NCI-H1417 treated with DMSO at 0.1 percent for 48 hours (cell line): ENCODE data around the gene ATF2.

Source experiments
- DNase-seq: peaks from one replicate; lab custom pipeline; 2025; lab: John Stamatoyannopoulos, UW

The ATF2 gene

GRCh38 chr2:175026385-175026784 lies 141.6 kb downstream of the ATF2 start:
- DNase-seq: no peak

- DNase-seq: no peak
These were observed 142.1 kb downstream of the ATF2 start for GRCh38 chr2:175025946-175026345.

DNA sequence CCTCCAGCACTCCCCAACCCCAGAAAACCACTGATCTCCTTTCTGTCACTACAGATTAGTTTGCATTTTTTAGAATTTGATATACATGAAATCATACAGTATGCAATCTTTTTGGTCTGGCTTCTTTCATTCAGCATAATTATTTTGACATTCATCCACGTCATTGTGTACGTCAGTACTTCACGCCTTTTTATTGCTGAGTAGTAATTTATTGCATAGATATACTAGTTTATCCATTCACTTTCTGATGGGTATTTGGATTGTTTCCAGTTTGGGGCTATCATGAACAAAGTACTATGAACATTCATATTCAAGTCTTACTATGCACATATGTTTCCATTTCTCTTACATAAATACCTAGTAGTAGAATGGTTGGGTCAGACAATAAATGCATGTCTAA lies 142.8 kb downstream of the ATF2 start:
- no peak for DNase-seq

GRCh38 chr2:175022923-175023322 lies 145.1 kb downstream of the ATF2 start:
- DNase-seq: no peak
